ENCODE data around the gene DSG2.

The DSG2 gene

GRCh38 chr18:31557446-31557845, 59.5 kb downstream of the DSG2 start:
- Mint-ChIP-seq H3K4me1 (ENCODE audit: low read depth) (no peaks in the 10 kb centered on the region), H3K27me3 (peaks cover 12% of the 10 kb centered on the region), H3K4me3 (no peak overlapping the region), H3K36me3 (ENCODE audit: low read depth) (no peaks in the 10 kb centered on the region), H3K27ac (no peak overlapping the region), H3K9me3 (no peaks in the 10 kb centered on the region)

GRCh38 chr18:31558567-31558966, 60.6 kb downstream of the DSG2 start:
- H3K9me3 Mint-ChIP-seq: no peaks in the 10 kb centered on the region
- H3K4me1 Mint-ChIP-seq (ENCODE audit: low read depth): no peaks in the 10 kb centered on the region
- no peak overlapping the region for H3K27ac Mint-ChIP-seq

GRCh38 chr18:31562726-31563125, 64.7 kb downstream of the DSG2 start:
- Mint-ChIP-seq H3K27me3 (no peaks in the 10 kb centered on the region), H3K36me3 (ENCODE audit: low read depth) (no peaks in the 10 kb centered on the region), H3K9me3 (no peaks in the 10 kb centered on the region), H3K4me1 (ENCODE audit: low read depth) (no peaks in the 10 kb centered on the region), H3K27ac (no peak overlapping the region), H3K4me3 (no peak overlapping the region)

More at GRCh38 chr18:31558567-31558966, 60.6 kb downstream of the DSG2 start:
- peaks cover 12% of the 10 kb centered on the region for H3K27me3 Mint-ChIP-seq
- no peaks in the 10 kb centered on the region for H3K36me3 Mint-ChIP-seq (ENCODE audit: low read depth)
- H3K4me3 Mint-ChIP-seq: no peak overlapping the region

- H3K36me3 Mint-ChIP-seq (ENCODE audit: low read depth): no peaks in the 10 kb centered on the region
- H3K4me1 Mint-ChIP-seq (ENCODE audit: low read depth): no peaks in the 10 kb centered on the region
- no peaks in the 10 kb centered on the region for H3K27me3 Mint-ChIP-seq
- H3K27ac Mint-ChIP-seq: no peak overlapping the region
- H3K9me3 Mint-ChIP-seq: no peaks in the 10 kb centered on the region
- H3K4me3 Mint-ChIP-seq: no peak overlapping the region
These were observed 65.8 kb downstream of the DSG2 start for GRCh38 chr18:31563778-31564177.

GRCh38 chr18:31565345-31565744, 67.4 kb downstream of the DSG2 start:
- H3K27ac Mint-ChIP-seq: no peak overlapping the region
- no peaks in the 10 kb centered on the region for H3K36me3 Mint-ChIP-seq (ENCODE audit: low read depth)
- no peaks in the 10 kb centered on the region for H3K4me1 Mint-ChIP-seq (ENCODE audit: low read depth)
- no peaks in the 10 kb centered on the region for H3K27me3 Mint-ChIP-seq
- no peak overlapping the region for H3K4me3 Mint-ChIP-seq
- H3K9me3 Mint-ChIP-seq: no peaks in the 10 kb centered on the region

GRCh38 chr18:31565782-31566512, 68.0 kb downstream of the DSG2 start:
- H3K36me3 Mint-ChIP-seq (ENCODE audit: low read depth): no peaks in the 10 kb centered on the region
- no peak overlapping the region for H3K27ac Mint-ChIP-seq
- no peaks in the 10 kb centered on the region for H3K4me1 Mint-ChIP-seq (ENCODE audit: low read depth)
- H3K4me3 Mint-ChIP-seq: no peak overlapping the region
- no peaks in the 10 kb centered on the region for H3K27me3 Mint-ChIP-seq
- H3K9me3 Mint-ChIP-seq: no peaks in the 10 kb centered on the region

- Mint-ChIP-seq H3K27ac (no peak overlapping the region), H3K4me3 (no peak overlapping the region), H3K27me3 (no peaks in the 10 kb centered on the region), H3K36me3 (ENCODE audit: low read depth) (no peaks in the 10 kb centered on the region), H3K4me1 (ENCODE audit: low read depth) (no peaks in the 10 kb centered on the region), H3K9me3 (no peaks in the 10 kb centered on the region)
These were observed 68.8 kb downstream of the DSG2 start for GRCh38 chr18:31566576-31567306.

GRCh38 chr18:31572368-31572767, 74.4 kb downstream of the DSG2 start:
- Mint-ChIP-seq H3K27me3 (no peaks in the 10 kb centered on the region), H3K27ac (no peak overlapping the region), H3K4me1 (ENCODE audit: low read depth) (no peaks in the 10 kb centered on the region), H3K9me3 (no peaks in the 10 kb centered on the region), H3K36me3 (ENCODE audit: low read depth) (no peaks in the 10 kb centered on the region), H3K4me3 (no peak overlapping the region)

GRCh38 chr18:31573051-31573450, 75.1 kb downstream of the DSG2 start:
- Mint-ChIP-seq H3K4me3 (no peak overlapping the region), H3K27me3 (no peaks in the 10 kb centered on the region), H3K4me1 (ENCODE audit: low read depth) (no peaks in the 10 kb centered on the region), H3K27ac (no peak overlapping the region), H3K9me3 (no peaks in the 10 kb centered on the region), H3K36me3 (ENCODE audit: low read depth) (no peaks in the 10 kb centered on the region)

- no peaks in the 10 kb centered on the region for H3K36me3 Mint-ChIP-seq (ENCODE audit: low read depth)
- no peak overlapping the region for H3K27ac Mint-ChIP-seq
- no peaks in the 10 kb centered on the region for H3K27me3 Mint-ChIP-seq
- no peak overlapping the region for H3K4me3 Mint-ChIP-seq
- no peaks in the 10 kb centered on the region for H3K9me3 Mint-ChIP-seq
- H3K4me1 Mint-ChIP-seq (ENCODE audit: low read depth): no peaks in the 10 kb centered on the region
These were observed 76.4 kb downstream of the DSG2 start for GRCh38 chr18:31574359-31574758.

GRCh38 chr18:31575515-31576257, 77.7 kb downstream of the DSG2 start:
- H3K36me3 Mint-ChIP-seq (ENCODE audit: low read depth): no peaks in the 10 kb centered on the region
- H3K27me3 Mint-ChIP-seq: no peaks in the 10 kb centered on the region
- no peak overlapping the region for H3K4me3 Mint-ChIP-seq
- H3K4me1 Mint-ChIP-seq (ENCODE audit: low read depth): no peaks in the 10 kb centered on the region
- no peak overlapping the region for H3K27ac Mint-ChIP-seq
- no peaks in the 10 kb centered on the region for H3K9me3 Mint-ChIP-seq

GRCh38 chr18:31576670-31577069, 78.7 kb downstream of the DSG2 start:
- no peaks in the 10 kb centered on the region for H3K4me1 Mint-ChIP-seq (ENCODE audit: low read depth)
- no peaks in the 10 kb centered on the region for H3K36me3 Mint-ChIP-seq (ENCODE audit: low read depth)
- no peak overlapping the region for H3K27ac Mint-ChIP-seq
- H3K9me3 Mint-ChIP-seq: no peaks in the 10 kb centered on the region
- no peak overlapping the region for H3K4me3 Mint-ChIP-seq
- H3K27me3 Mint-ChIP-seq: no peaks in the 10 kb centered on the region

GRCh38 chr18:31577195-31577594, 79.2 kb downstream of the DSG2 start:
- H3K27me3 Mint-ChIP-seq: no peaks in the 10 kb centered on the region
- no peaks in the 10 kb centered on the region for H3K36me3 Mint-ChIP-seq (ENCODE audit: low read depth)
- H3K4me1 Mint-ChIP-seq (ENCODE audit: low read depth): no peaks in the 10 kb centered on the region
- no peak overlapping the region for H3K4me3 Mint-ChIP-seq
- no peaks in the 10 kb centered on the region for H3K9me3 Mint-ChIP-seq
- no peak overlapping the region for H3K27ac Mint-ChIP-seq

- no peaks in the 10 kb centered on the region for H3K27me3 Mint-ChIP-seq
- no peak overlapping the region for H3K4me3 Mint-ChIP-seq
- no peaks in the 10 kb centered on the region for H3K4me1 Mint-ChIP-seq (ENCODE audit: low read depth)
- H3K36me3 Mint-ChIP-seq (ENCODE audit: low read depth): no peaks in the 10 kb centered on the region
- H3K27ac Mint-ChIP-seq: no peak overlapping the region
- no peaks in the 10 kb centered on the region for H3K9me3 Mint-ChIP-seq
These were observed 80.1 kb downstream of the DSG2 start for GRCh38 chr18:31578126-31578525.

- no peaks in the 10 kb centered on the region for H3K4me1 Mint-ChIP-seq (ENCODE audit: low read depth)
- H3K36me3 Mint-ChIP-seq (ENCODE audit: low read depth): no peaks in the 10 kb centered on the region
- H3K9me3 Mint-ChIP-seq: no peaks in the 10 kb centered on the region
- no peak overlapping the region for H3K27ac Mint-ChIP-seq
- H3K27me3 Mint-ChIP-seq: peaks cover under 1% of the 10 kb centered on the region
- no peak overlapping the region for H3K4me3 Mint-ChIP-seq
These were observed 81.4 kb downstream of the DSG2 start for GRCh38 chr18:31579375-31579774.

All from stimulated activated naive CD8-positive, alpha-beta T cell treated with anti-CD3 and anti-CD28 coated beads, Interleukin-15, Interleukin-2, amounts not matched to agents 100 ng/mL and 50 ng/mL, for 24 hours (primary cell).